HG02884 (cell line): ENCODE data around the gene OBSCN.

ENCODE experiments used
- ATAC-seq: cut with Tn5 transposase; IDR thresholded peaks from one replicate; pipeline ENCODE4 v1.9.1; 2021; ENCODE audit warnings: mild to moderate bottlenecking, moderate library complexity; ENCODE audit not compliant: unreplicated experiment

Gene OBSCN

DNA sequence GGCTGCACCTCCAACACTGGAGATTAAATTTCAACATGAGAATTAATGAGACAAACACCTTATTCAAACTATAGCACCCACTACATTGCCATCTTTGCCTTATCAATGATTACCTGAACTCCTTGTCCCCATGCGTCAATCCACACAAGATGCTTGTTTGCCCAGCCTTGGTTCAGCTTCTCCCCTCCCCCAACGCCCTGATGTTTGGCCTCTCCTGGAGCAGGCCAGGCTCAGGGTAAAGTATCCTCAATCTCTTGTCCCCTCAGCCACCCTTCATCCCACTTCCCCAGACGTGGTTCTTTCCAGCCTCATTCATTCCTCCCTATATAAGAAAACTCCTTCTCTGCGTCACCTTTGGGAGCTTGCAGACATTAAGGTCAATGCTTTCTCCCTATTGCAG, 220.6 kb downstream of the OBSCN start:
- no peak for ATAC-seq
